ENCODE data around the gene SGCE. TPM values are rescaled to one million over a fixed set of nuclear protein-coding genes. Genes with fewer than 3 reads are reported as not detected.
A peak's percentile ranks its signal among the peaks of the same experiment; 100 is the strongest.

Gene SGCE
- total RNA-seq, 1 experiment from 2014 or later = 33.8 TPM

GRCh38 chr7:94600267-94600666 lies 55.7 kb downstream of the SGCE start:
- no peaks in the 10 kb centered on the region for H3K27me3 Mint-ChIP-seq (ENCODE audit: unreplicated experiment)
- DNase-seq = no peak
- no TSS peak for BruUV-seq (replicated peaks)
- no peak overlapping the region for H3K4me3 Mint-ChIP-seq (ENCODE audit: low read depth, unreplicated experiment)
- no peak overlapping the region for H3K27ac Mint-ChIP-seq (ENCODE audit: unreplicated experiment)
- CTCF ChIA-PET = no interaction called here
- no peaks in the 10 kb centered on the region for H3K9me3 Mint-ChIP-seq (ENCODE audit: low read depth, unreplicated experiment)
- TF ChIP-seq, protein P1, sequence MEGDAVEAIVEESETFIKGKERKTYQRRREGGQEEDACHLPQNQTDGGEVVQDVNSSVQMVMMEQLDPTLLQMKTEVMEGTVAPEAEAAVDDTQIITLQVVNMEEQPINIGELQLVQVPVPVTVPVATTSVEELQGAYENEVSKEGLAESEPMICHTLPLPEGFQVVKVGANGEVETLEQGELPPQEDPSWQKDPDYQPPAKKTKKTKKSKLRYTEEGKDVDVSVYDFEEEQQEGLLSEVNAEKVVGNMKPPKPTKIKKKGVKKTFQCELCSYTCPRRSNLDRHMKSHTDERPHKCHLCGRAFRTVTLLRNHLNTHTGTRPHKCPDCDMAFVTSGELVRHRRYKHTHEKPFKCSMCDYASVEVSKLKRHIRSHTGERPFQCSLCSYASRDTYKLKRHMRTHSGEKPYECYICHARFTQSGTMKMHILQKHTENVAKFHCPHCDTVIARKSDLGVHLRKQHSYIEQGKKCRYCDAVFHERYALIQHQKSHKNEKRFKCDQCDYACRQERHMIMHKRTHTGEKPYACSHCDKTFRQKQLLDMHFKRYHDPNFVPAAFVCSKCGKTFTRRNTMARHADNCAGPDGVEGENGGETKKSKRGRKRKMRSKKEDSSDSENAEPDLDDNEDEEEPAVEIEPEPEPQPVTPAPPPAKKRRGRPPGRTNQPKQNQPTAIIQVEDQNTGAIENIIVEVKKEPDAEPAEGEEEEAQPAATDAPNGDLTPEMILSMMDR (IDR thresholded peaks at IDR 0.05; ENCODE audit: unreplicated experiment) = no peak
- H3K36me3 Mint-ChIP-seq (ENCODE audit: insufficient read depth, unreplicated experiment) = no peaks in the 10 kb centered on the region
- intact Hi-C loops (cut with micrococcal nuclease; ENCODE audit: unreplicated experiment) = no loop called here
- no peaks in the 10 kb centered on the region for H3K4me1 Mint-ChIP-seq (ENCODE audit: low read depth, unreplicated experiment)

GRCh38 chr7:94595717-94596116 lies 60.2 kb downstream of the SGCE start:
- H3K4me1 Mint-ChIP-seq (ENCODE audit: low read depth, unreplicated experiment) = peaks cover 13% of the 10 kb centered on the region

GRCh38 chr7:94594882-94595281 lies 61.1 kb downstream of the SGCE start:
- Mint-ChIP-seq H3K27me3 (ENCODE audit: unreplicated experiment) (no peaks in the 10 kb centered on the region), H3K36me3 (ENCODE audit: insufficient read depth, unreplicated experiment) (no peaks in the 10 kb centered on the region), H3K4me1 (ENCODE audit: low read depth, unreplicated experiment) (peaks cover 13% of the 10 kb centered on the region), H3K9me3 (ENCODE audit: low read depth, unreplicated experiment) (no peaks in the 10 kb centered on the region), H3K4me3 (ENCODE audit: low read depth, unreplicated experiment) (no peak overlapping the region), H3K27ac (ENCODE audit: unreplicated experiment) (no peak overlapping the region)
- DNase-seq = no peak
- intact Hi-C loops (cut with micrococcal nuclease; ENCODE audit: unreplicated experiment) = no loop called here
- no TSS peak for BruUV-seq (replicated peaks)
- TF ChIP-seq, protein P1 (IDR thresholded peaks at IDR 0.05; ENCODE audit: unreplicated experiment) = no peak
- CTCF ChIA-PET = no interaction called here

More at GRCh38 chr7:94595717-94596116, 60.2 kb downstream of the SGCE start:
- TF ChIP-seq, protein P1 (IDR thresholded peaks at IDR 0.05; ENCODE audit: unreplicated experiment) = no peak
- H3K27ac Mint-ChIP-seq (ENCODE audit: unreplicated experiment) = no peak overlapping the region
- DNase-seq = no peak
- CTCF ChIA-PET = no interaction called here
- intact Hi-C loops (cut with micrococcal nuclease; ENCODE audit: unreplicated experiment) = no loop called here
- H3K9me3 Mint-ChIP-seq (ENCODE audit: low read depth, unreplicated experiment) = no peaks in the 10 kb centered on the region
- BruUV-seq (replicated peaks) = no TSS peak
- H3K36me3 Mint-ChIP-seq (ENCODE audit: insufficient read depth, unreplicated experiment) = no peaks in the 10 kb centered on the region
- H3K4me3 Mint-ChIP-seq (ENCODE audit: low read depth, unreplicated experiment) = no peak overlapping the region
- no peaks in the 10 kb centered on the region for H3K27me3 Mint-ChIP-seq (ENCODE audit: unreplicated experiment)

- no TSS peak for BruUV-seq (replicated peaks)
- CTCF ChIA-PET = no interaction called here
- no peaks in the 10 kb centered on the region for H3K9me3 Mint-ChIP-seq (ENCODE audit: low read depth, unreplicated experiment)
- H3K36me3 Mint-ChIP-seq (ENCODE audit: insufficient read depth, unreplicated experiment) = no peaks in the 10 kb centered on the region
- DNase-seq = no peak
- intact Hi-C loops (cut with micrococcal nuclease; ENCODE audit: unreplicated experiment) = no loop called here
- H3K4me3 Mint-ChIP-seq (ENCODE audit: low read depth, unreplicated experiment) = no peak overlapping the region
- H3K27me3 Mint-ChIP-seq (ENCODE audit: unreplicated experiment) = no peaks in the 10 kb centered on the region
- peak overlapping the region; percentile 66 for H3K27ac Mint-ChIP-seq (ENCODE audit: unreplicated experiment)
- TF ChIP-seq, protein P1 (IDR thresholded peaks at IDR 0.05; ENCODE audit: unreplicated experiment) = no peak
- peaks cover 13% of the 10 kb centered on the region for H3K4me1 Mint-ChIP-seq (ENCODE audit: low read depth, unreplicated experiment)
Observed at GRCh38 chr7:94591176-94591575, 64.8 kb downstream of the SGCE start.
